Upper lobe of left lung (tissue), 6 donors: ENCODE measurements around the gene IMMP2L. TPM values are rescaled to one million over a fixed set of nuclear protein-coding genes. Genes with fewer than 3 reads are reported as not detected.

Source experiments
- ATAC-seq, 2 donors: fragments of 200-7000 bp; cut with Tn5 transposase; one replicate each; pipeline ENCODE4 v1.9.1; 2022; ENCODE audit warnings: mild to moderate bottlenecking in 2 of 2, moderate library complexity in 2 of 2; ENCODE audit not compliant: low FRiP score in 2 of 2
- DNase-seq, 2 donors: peaks; one replicate each; pipeline ENCODE4 v3.0.0-alpha.2; 2019 to 2020
- H3K27ac ChIP-seq, 4 donors: fragments of 200-600 bp; sonication (generic); one replicate each; pipeline ENCODE4 v1.5.1; 2016 to 2019
- H3K27me3 ChIP-seq, 4 donors: fragments of 200-600 bp; sonication (generic); one replicate each; pipeline ENCODE4 v1.5.1; 2017 to 2019
- H3K36me3 ChIP-seq, 4 donors: fragments of 200-600 bp; sonication (generic); one replicate each; pipeline ENCODE4 v1.5.1; 2016 to 2019
- H3K4me1 ChIP-seq, 4 donors: fragments of 200-600 bp; sonication (generic); one replicate each; pipeline ENCODE4 v1.5.1; 2018 to 2019
- H3K4me3 ChIP-seq, 4 donors: fragments of 200-600 bp; sonication (generic); one replicate each; pipeline ENCODE4 v1.5.1; 2017 to 2019; ENCODE audit warnings: mild to moderate bottlenecking in 2 of 4, moderate library complexity in 1 of 4
- H3K9me3 ChIP-seq, 4 donors: fragments of 200-600 bp; sonication (generic); one replicate each; pipeline ENCODE4 v1.5.1; 2018 to 2019
- EP300 ChIP-seq, 4 donors: sonication (generic); formaldehyde crosslinking; IDR thresholded peaks; one replicate each; pipeline ENCODE4 v1.5.1; 2017; ENCODE audit warnings: antibody characterized with exemption in 4 of 4, control low read depth in 2 of 4
- POLR2A ChIP-seq, 4 donors: fragments of 450-650 bp; IDR thresholded peaks; one replicate each; pipeline ENCODE4 v1.5.1; 2016 to 2017; ENCODE audit warnings: antibody characterized with exemption in 4 of 4, mild to moderate bottlenecking in 2 of 4
- POLR2AphosphoS5 ChIP-seq, 2 donors: sonication (generic); formaldehyde crosslinking; IDR thresholded peaks; one replicate each; pipeline ENCODE4 v1.5.1; 2017; ENCODE audit warnings: antibody characterized with exemption in 2 of 2
- WGBS, 2 donors: methylation state at CpG; one replicate each; pipeline ENCODE4 v1.1.5; 2017 to 2018; 5-methylcytosine and 5-hydroxymethylcytosine counted together
- total RNA-seq, 6 donors: library from RNA; depleted of rRNA in 4 of 6; stranded (reverse); fragments of >200 nt in 4 of 6; gene quantifications; one replicate each; pipeline versions ENCODE4 v1.1.0 to v1.2.1, GENCODE V29; 2016 to 2021
- TF ChIP-seq, protein P1 (sequence below), 6 experiments: fragments of 450-650 bp in 4 of 6; fragments of 200-600 bp in 2 of 6; sonication (generic) in 2 of 6; IDR thresholded peaks; one replicate each; pipeline ENCODE4 v1.5.1; 2016 to 2019; ENCODE audit warnings: antibody characterized with exemption in 6 of 6
- donor health status: DM: no; HTN: no; CAD: no; lungs with moderate emphysema.
- donor health status: DM: no; HTN: yes; CAD: no; lungs with severe emphysema.

Gene IMMP2L
- total RNA-seq, 6 donors from 2014 or later: 7.1 to 17.5 (median 11.3) TPM

DNA sequence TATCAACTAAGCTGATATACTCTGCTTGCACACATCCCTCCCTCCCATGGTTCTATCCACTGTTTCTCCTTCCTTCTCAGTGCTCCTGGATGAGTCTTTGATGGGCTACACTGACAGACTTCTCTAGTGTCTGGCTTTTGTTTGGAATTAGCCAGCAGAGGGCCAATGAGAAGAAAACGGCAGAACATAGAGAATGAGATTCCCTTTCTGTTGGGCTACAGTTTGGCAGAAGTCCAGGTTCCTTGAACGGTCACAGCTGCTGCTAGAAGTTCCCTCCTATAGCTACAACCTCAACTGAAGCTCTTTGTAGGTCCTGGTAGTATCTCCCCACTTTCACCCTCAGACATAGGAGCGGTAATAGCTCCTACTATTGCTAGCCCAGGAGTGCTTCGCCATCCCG, 722.4 kb downstream of the IMMP2L start:
- Histone ChIP-seq H3K4me1 (no peaks in the 10 kb centered on the region), H3K27ac (no peak overlapping the region), H3K27me3 (no peaks in the 10 kb centered on the region), H3K36me3 (no peaks in the 10 kb centered on the region), H3K9me3 (no peaks in the 10 kb centered on the region), H3K4me3 (no peak overlapping the region)
- WGBS, 2 donors: 72 to 74% methylated on average over 5 of the region's 5 CpGs
- DNase-seq (no peak), ATAC-seq (no peak)
- TF ChIP-seq POLR2AphosphoS5 (IDR thresholded peaks at IDR 0.05): no peak

DNA sequence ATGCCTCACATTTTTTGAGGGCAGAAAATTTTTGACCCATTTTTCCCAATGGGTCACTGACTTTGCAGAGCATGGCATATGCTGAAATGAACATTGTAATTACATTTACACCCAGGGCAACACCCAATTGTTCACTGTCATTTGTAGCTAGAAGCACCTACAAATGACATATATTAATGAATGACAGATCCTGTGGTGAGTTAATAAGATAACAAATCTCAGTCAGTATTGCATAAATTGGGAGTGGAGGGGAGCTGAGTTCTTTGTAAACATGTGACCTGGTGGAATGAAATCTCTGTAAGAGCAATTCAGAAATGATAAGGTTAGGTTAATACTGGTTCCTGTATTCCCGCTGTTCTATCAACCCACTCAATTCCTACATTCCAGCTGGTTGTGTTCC, 726.4 kb downstream of the IMMP2L start:
- TF ChIP-seq POLR2AphosphoS5 (IDR thresholded peaks at IDR 0.05): no peak
- no peak for TF ChIP-seq POLR2A (IDR thresholded peaks at IDR 0.05)
- TF ChIP-seq EP300 (IDR thresholded peaks at IDR 0.05): no peak
- TF ChIP-seq, protein P1, sequence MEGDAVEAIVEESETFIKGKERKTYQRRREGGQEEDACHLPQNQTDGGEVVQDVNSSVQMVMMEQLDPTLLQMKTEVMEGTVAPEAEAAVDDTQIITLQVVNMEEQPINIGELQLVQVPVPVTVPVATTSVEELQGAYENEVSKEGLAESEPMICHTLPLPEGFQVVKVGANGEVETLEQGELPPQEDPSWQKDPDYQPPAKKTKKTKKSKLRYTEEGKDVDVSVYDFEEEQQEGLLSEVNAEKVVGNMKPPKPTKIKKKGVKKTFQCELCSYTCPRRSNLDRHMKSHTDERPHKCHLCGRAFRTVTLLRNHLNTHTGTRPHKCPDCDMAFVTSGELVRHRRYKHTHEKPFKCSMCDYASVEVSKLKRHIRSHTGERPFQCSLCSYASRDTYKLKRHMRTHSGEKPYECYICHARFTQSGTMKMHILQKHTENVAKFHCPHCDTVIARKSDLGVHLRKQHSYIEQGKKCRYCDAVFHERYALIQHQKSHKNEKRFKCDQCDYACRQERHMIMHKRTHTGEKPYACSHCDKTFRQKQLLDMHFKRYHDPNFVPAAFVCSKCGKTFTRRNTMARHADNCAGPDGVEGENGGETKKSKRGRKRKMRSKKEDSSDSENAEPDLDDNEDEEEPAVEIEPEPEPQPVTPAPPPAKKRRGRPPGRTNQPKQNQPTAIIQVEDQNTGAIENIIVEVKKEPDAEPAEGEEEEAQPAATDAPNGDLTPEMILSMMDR (IDR thresholded peaks at IDR 0.05): no peak
- Histone ChIP-seq H3K27ac (no peak overlapping the region), H3K4me1 (peaks cover 0 to 1% (median 0%) of the 10 kb centered on the region in 4 donors), H3K27me3 (no peaks in the 10 kb centered on the region), H3K36me3 (no peaks in the 10 kb centered on the region), H3K4me3 (no peak overlapping the region), H3K9me3 (no peaks in the 10 kb centered on the region)
- no peak for DNase-seq
- 60 to 88% methylated on average over 1 of the region's 1 CpG for WGBS, 2 donors
- no peak for ATAC-seq

DNA sequence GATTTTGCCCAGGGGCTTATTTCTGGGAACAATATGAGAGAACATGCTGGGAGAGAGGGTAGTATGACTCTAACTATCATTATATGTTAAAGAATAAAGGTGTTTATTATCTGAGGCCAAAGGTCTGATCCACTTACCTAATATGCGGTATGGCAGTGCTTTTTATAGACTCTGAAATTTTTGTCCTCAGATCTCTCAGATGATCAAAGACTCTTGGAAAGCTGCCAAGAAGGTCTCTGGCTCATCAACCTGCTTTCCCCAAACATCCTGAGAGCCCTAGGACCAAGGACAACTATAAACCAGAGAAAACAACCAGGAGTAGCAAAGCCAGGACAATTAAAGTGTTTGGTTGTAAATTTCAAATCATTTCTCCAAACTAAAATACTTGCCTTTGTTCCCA, 727.1 kb downstream of the IMMP2L start:
- DNase-seq (no peak), ATAC-seq (no peak)
- no peaks in the 10 kb centered on the region for H3K36me3 ChIP-seq
- no peak overlapping the region for H3K27ac ChIP-seq
- 68 to 84% methylated on average over 1 of the region's 1 CpG for WGBS, 2 donors
- no peak overlapping the region for H3K4me3 ChIP-seq
- H3K9me3 ChIP-seq: no peaks in the 10 kb centered on the region
- no peaks in the 10 kb centered on the region for H3K27me3 ChIP-seq
- H3K4me1 ChIP-seq: peaks cover 0 to 3% (median 0%) of the 10 kb centered on the region in 4 donors
- TF ChIP-seq POLR2A (IDR thresholded peaks at IDR 0.05) (no peak), EP300 (IDR thresholded peaks at IDR 0.05) (no peak), POLR2AphosphoS5 (IDR thresholded peaks at IDR 0.05) (no peak)
- TF ChIP-seq, protein P1 (IDR thresholded peaks at IDR 0.05): no peak

DNA sequence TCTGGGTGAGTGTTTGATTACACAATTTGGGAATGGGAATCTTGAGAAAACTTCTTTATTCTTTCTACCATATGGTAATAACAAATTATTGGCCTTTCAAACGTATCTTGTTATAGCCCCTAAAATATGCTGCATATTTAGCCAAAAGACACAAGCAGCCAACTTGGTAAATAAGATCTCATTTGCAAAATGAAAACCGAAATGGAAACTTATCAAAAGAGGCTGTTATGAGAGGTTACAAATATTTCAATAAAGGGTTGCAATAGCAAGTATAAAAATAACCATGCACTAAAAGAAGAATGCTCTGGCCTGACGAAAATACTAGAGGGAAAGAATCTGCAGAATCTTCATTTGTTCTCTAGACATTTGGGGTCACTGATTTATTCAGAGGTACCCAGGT, 730.9 kb downstream of the IMMP2L start:
- ATAC-seq: no peak
- peak overlapping the region in 1 of 4 donors; percentile 15 for H3K27ac ChIP-seq
- H3K4me3 ChIP-seq: no peak overlapping the region
- H3K27me3 ChIP-seq: no peaks in the 10 kb centered on the region
- DNase-seq: no peak
- TF ChIP-seq POLR2AphosphoS5 (IDR thresholded peaks at IDR 0.05) (no peak), POLR2A (IDR thresholded peaks at IDR 0.05) (no peak), EP300 (IDR thresholded peaks at IDR 0.05) (no peak)
- TF ChIP-seq, protein P1 (IDR thresholded peaks at IDR 0.05): no peak
- WGBS, 2 donors: 67 to 68% methylated on average over 3 of the region's 3 CpGs
- H3K36me3 ChIP-seq: no peaks in the 10 kb centered on the region
- peaks cover 0 to 3% (median 0%) of the 10 kb centered on the region in 4 donors for H3K4me1 ChIP-seq
- no peaks in the 10 kb centered on the region for H3K9me3 ChIP-seq

DNA sequence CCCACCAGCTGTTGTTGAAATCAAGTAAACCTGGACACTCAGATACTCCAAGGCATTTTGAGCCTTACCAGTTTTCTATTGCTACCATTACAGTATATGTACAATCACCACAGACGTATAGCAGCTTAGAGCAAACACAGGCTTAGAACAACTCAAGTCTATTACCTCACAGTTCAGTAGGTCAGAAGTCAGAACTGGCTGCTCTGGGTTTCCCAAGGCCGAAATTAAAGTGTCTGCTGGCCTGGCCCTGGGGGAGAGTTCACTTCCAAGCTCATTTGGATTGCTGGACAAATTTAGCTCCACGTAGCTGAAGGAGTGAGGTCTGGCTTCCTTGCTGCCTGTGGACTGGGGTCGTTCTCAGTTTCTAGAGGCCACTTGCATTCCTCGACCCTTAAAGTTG, 731.5 kb downstream of the IMMP2L start:
- Histone ChIP-seq H3K9me3 (no peaks in the 10 kb centered on the region), H3K27ac (peak overlapping the region in 2 of 4 donors; percentile 24 to 32), H3K36me3 (no peaks in the 10 kb centered on the region), H3K27me3 (no peaks in the 10 kb centered on the region), H3K4me1 (peaks cover 0 to 3% (median 0%) of the 10 kb centered on the region in 4 donors), H3K4me3 (no peak overlapping the region)
- DNase-seq (no peak), ATAC-seq (no peak)
- TF ChIP-seq POLR2A (IDR thresholded peaks at IDR 0.05) (no peak), EP300 (IDR thresholded peaks at IDR 0.05) (no peak)
- TF ChIP-seq, protein P1 (IDR thresholded peaks at IDR 0.05): no peak
- 53 to 65% methylated on average over 5 of the region's 5 CpGs for WGBS, 2 donors
